ENCODE results near the gene AGRP.
"Not testable (repeated sequence)": the region's sequence is repeated elsewhere in the genome, so short reads cannot be mapped to it uniquely, and the experiment has no call there.

Gene AGRP

GRCh38 chr16:67504031-67505021, 21.0 kb upstream of the AGRP start:
- DNase-seq = peak; percentile 36

DNA sequence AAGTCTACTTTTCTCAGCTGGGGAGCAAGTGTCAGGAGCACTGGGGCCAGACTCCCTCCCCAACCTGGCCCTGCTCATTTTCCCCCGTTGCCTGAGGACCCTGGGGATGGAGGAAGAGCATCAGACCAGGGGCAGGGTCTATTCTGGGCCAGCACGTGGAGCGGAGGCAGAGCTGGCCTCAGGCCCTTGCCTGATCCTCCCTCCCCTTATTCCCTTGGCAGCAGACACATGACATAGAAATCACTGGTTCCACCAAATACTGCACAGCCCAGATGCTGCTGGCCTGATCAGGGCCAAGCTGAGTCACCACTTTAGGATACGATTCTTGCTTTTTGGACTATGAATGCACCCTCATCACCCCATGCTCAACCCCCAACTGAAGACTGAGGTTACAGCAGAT, 15.8 kb upstream of the AGRP start:
- DNase-seq = no peak

- DNase-seq = no peak
Measured at GRCh38 chr16:67490335-67491096, 7.2 kb upstream of the AGRP start.

DNA sequence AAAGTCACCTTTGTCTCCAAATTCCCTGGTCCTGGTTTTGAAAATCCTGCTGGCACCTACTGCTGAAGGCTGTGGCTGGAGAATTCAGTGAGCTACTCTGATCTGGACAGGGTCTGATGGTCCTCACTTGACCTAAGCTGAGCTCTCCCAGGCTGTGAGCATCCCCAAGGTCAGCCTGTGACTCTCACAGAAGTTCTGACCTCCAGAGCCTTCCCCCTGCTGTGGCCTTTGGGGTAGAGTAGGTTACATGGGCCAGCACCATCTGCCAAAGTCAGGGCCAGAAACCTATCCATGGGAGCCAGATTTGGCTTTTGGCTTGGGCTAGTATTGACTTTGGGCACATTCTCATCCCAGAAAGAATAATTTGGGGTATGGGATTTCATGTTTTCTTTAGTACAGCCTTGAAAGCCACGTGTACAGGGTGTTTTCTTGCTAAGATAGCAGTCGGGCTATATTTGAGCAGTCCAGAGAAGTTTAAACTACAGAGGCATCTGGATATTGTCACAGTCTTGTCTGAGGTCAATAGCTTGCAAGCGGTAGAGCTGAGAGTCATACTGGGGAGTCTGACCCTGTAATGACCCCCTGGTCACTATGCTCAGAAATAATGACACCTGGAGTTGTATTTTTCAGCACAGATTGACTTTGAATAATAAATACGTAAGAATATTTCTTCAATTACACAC, 6.2 kb upstream of the AGRP start:
- DNase-seq = no peak

DNA sequence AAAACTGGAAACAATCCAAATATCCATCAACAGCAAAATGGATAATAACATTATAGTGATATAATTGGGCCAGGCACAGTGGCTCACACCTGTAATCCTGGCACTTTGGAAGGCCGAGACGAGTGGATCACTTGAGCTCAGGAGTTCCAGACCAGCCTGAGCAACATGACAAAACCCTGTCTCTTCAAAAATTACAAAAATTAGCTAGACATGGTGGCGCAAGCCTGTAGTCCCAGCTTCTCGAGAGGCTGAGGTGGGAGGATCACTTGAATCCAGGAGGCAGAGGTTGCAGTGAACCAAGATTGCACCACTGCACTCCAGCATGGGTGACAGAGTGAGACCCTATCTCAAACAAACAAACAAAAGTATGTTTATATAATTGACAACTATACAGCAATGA, 4.2 kb upstream of the AGRP start:
- not testable (repeated sequence) for DNase-seq

DNA sequence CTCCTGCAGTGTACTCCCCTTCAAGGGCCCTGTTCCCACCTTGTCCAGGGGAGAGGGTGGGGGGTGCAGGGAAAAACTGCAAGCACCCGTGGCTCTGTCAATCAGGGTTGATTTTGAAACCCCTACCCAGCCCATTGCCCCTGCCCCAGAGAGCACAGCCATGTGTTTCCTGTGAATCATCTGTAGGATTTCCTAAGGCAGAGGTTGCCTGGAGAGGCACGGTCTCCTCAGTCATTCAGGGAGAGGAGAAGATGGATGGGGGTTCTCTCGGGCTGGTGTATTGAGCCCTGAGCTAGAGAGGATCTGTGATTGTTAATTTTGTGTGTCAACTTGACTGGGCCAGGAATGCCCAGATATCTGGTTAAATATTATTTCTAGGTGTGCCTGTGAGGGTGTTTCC, 3.5 kb upstream of the AGRP start:
- no peak for DNase-seq

GRCh38 chr16:67483731-67484525, 581 bp upstream of the AGRP start:
- DNase-seq = no peak

DNA sequence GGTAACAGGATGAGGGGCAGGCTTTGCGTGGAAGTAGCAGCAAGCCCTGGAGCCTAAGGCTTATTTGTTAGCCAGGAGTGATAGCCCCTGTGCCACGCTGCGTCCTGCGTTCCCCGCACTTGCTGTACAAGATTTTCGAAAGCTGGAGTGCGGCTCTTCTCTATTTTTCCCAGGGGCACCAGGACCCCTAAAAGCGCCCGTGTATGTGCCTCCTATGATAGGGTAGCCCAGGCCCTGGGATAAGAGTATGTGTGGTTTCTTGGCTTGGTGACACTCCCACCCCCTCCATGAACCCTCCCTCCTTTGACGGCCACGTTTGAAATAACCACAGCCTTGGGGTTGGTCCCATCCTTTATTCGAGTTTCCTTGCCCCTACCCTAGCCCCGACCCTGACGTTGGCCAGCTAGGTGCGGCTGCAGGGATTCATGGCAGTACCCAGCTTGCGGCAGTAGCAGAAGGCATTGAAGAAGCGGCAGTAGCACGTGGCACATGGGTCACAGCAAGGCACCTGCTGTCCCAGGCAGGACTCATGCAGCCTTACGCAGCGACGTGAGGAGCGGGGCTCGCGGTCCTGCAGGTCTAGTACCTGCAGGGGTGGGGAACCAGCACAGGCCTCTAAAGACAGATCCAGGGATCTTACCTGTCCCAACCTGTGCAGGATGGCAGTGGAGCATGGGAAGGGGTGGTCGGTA, 968 bp downstream of the AGRP start:
- DNase-seq = no peak

DNA sequence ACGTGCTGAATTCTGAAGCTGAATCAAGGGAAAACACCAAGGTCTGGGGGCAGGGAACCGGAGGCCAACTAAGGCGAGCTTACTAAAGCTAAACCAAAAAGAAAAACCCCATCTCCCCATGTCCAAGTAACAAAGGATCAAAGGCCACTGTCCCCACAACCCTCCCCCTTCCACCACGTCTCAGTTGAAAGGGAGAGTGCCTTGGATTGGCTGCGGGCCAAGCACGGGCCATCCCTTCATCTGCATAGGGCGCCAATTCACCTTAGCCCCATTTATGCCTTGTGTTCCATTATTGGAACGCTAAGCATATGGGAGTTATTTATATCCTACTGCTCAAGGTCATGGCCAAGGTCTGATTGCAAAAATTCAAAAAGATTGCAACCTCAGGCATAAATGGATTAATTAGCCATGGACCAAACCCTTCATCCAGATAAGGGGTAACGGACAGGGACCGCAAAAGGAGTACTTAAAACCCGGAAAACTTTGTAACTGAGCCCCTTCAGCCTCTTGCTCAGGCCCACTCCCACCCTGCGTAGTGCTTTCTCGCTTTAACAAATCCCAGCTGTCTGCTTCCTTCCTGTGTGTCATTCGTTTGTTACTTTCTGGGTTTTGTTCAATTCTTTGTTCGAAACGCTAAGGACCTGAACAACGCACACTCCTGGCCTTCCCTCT, 1.6 kb downstream of the AGRP start:
- peak; percentile 26 for DNase-seq

DNA sequence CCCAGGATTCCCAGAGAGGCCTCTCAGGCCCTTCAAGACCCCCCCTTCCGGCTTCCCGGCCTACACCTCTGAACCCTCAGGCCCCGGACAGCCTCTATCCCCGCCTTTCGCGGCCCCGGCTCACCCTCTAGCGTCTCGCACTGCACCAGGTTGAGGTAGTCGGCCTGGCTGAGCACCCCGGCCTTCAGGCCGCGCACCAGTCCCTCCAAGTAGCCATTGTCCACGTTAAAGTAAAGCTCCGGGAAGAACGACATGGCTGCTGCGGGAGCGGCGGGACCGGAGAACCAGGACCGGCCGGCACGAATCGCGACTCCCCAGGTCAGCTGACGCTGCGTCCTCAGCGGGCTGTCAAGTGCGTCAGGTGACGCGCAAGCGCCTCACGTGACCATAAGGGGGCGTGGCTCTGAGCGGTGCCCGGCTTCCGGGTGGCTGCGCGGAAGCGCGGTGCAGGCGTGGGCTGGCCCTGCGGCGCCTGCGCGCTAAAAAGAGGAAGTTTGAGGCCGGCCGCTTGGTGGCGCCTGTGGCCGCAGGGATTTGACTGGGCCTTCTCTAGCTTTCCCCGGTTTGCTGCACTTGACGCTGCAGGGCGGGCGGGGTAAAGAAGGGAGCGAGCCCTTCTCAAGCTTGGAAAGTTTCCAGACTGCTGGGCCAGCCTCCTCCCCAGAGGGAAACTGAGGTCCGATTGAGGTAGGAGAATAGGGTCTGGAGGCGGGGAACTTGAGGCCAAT, 2.4 kb downstream of the AGRP start, which contains the start of gene ATP6V0D1:
Gene ATP6V0D1 (minus strand): TSS at position 325 of the 728 bp plus-strand sequence. CDS start 71 bp downstream, at position 254.
- peak; percentile 99 for DNase-seq

DNA sequence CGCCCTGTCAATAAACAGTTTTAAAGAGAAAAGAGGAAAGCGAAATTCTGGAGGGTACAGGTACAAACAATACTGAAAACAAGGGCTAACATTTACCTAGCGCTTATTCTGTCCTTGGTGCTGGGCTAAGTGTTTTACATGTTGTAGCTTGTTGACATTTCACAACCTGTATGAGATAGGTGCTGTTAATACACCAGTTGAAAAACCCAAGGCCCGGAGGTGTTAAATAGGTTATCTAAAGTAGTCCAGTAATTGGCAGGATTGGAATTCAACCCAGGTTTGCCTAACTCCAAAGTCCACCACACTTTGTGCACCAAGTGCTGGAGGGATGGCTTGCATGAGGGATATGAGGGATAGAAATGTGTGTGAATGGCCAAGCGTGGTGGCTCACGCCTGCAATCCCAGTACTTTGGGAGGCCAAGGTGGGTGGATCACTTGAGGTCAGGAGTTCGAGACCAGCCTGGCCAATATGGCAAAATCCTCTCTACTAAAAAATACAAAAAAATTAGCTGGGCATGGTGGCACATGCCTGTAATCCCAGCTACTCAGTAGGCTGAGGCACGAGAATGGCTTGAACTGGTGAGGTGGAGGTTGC, 5.3 kb downstream of the AGRP start:
- no peak for DNase-seq

DNA sequence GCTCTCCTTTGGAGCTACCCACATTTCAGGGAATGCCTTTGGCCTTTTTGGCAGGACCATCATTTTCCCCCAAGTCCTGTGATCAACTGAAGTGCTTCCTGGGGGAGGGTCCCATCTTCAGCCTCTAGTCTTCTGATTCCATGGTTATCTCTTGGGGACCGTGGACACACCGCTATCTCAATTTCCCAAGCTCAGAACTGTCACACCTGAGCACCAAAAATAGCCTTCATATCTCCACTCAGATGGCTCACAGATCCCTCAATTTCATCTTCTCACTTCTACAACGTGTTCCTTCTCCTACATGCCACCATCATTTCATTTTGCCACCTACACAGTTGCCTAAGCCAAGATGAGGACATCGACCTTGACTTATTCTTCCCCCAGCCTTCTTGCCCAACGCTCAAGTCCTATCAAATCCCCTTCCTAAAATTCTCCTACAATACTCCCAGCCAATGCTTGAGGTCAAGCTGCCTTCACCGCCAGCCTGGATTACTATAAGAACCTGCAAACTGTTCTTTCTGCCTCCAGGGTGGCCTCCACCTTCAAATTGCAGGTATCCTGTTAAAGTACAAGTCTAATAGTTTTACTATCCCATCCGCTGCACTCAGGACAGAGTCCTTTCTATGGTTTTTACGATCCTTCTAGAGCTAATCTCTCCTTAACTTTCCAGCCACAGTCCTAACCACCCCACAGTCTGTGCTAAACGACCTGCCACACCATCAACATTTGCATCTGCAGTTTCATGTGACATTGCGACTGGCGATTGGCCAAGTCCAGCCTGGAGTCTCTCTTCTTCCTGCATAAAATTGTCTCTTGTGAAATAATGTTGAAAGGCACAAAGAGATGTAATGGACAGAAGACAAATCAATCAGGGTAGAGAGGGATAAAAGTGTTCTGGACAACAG, 8.5 kb downstream of the AGRP start:
- no peak for DNase-seq

DNA sequence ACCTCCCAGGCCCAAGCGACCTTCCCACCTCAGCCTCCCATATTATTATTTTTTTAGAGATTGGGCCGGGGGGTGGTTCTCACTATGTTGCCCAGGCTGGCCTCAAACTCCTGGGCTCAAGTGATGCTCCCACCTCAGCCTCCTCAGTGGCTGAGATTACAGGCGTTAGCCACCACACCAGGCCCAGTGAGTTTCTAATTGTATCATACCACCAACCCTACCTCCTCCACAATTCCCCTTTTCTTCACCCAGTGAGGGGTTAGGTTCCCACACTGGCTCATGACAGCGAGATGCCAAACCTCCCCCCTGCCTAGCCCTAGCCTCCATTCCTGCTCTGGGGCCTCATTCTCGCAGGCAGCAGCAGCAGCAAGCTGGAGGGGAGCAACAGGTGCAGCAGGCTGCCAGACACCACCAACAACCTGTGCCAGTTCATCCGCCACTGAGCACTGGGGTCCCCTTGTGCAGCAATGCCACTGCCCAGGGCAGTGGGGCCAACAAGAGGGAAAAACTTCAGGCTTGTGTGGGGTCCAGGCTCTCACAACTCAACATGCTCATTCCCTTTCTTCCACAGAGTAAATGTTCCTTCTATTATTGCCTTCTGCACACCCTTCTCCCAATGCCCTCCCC, 11.5 kb downstream of the AGRP start:
- no peak for DNase-seq

- no peak for DNase-seq
Measured at GRCh38 chr16:67470359-67470758, 13.0 kb downstream of the AGRP start.

DNA sequence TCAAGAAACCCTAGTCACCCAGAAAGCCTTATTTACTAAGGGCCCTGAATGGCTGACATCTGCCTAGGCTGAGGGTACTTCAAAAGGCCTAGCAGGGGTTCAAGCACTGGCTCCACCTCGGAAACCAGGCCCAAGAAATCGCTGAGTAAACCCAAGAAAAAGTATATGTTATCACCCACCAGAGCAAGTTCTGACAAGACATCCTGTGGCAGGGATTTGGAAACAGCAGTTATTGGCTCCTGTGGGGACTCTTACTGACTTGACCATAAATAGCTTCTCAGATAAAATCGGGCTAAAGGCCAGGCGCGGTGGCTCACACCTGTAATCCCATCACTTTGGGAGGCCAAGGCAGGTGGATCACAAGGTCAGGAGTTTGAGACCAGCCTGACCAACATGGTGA, 14.6 kb downstream of the AGRP start:
- DNase-seq = no peak

DNA sequence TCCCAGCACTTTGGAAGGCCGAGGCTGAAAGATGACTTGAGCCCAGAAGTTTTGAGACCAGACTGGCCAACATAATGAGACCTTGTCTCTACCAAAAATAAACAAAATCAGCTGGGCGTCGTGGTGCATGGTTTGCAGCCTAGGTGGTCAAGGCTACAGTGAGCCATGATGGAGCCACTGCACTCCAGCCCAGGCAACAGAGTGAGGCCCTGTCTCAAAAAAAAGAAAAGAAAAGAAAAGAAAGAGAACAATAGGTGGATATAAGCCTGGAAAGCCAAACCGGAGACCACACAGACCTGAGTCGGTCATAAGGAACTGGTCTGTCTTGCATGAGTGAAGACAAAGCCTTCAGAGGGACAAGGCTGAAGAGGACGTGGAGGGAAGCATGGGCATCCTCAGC, 16.8 kb downstream of the AGRP start:
- DNase-seq = no peak

DNA sequence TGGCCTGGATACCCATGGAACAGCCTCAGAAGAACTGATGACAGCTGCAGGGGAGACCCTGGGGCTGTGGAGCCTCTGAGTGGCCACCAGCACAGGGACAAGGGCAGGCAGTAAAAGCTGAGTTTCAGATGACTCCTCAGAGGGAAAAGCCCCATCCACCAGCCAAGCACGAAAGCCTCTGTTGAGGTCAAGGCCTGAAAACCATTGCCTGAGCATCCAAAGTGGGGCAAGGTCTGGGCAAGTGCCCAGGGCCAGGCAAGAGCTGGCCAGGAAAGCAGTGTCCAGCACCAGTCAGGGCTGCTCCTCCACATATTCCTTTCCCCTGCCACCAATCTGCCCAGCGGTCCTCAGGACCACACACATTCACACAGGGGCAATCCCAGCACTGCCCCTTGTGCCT, 18.8 kb downstream of the AGRP start:
- DNase-seq = no peak

DNA sequence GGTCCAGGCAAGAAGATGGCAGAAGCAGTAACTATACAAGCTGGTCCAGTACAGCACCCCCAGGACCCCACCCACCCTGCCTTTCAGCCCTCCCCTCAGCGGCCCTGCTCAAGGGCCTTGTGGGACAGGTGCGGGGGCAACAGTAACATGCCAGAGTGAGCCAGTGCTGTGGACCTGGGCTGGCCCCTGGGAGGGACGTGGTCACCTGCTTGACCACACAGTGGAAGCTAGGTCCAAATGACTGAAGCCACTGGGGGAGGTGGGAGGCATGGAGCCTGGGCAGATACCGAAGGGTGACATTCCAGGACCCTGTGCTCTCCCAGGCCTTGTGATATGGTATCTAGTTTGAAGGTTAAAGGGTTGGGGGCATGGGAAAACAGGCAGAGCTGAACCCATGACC, 19.7 kb downstream of the AGRP start:
- no peak for DNase-seq

Data from activated CD8-positive, alpha-beta memory T cell treated with anti-CD3 and anti-CD28 coated beads, Interleukin-2, amount 50 U/mL, for 4 hours (primary cell).